ENCODE data around the gene GSTA4.

The GSTA4 gene

DNA sequence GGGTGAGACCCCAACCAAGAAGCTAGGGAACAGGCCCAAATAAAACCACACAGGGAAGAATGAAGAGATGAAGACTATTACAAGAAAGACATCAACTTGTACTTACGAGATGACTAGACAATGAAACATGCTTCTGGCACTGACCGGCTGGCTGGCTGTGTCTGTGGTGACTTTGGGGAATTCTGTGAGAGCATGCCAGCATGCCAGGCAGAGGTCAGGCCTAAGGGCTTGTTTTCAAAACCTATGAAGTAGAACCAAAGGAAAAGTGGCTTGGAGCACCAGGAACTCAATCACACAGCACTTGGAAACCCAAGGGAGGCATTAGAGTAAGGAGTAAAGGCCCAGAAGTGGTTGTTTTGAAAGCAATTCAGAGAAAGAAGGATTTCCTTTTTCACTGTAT, 57.2 kb downstream of the GSTA4 start:
- Histone ChIP-seq H3K27me3 (no peaks in the 10 kb centered on the region), H3K4me1 (no peaks in the 10 kb centered on the region), H3K9me3 (no peaks in the 10 kb centered on the region), H3K4me3 (ENCODE audit: low read depth, low read length) (no peak overlapping the region), H3K36me3 (no peaks in the 10 kb centered on the region)
- TF ChIP-seq, protein P1, sequence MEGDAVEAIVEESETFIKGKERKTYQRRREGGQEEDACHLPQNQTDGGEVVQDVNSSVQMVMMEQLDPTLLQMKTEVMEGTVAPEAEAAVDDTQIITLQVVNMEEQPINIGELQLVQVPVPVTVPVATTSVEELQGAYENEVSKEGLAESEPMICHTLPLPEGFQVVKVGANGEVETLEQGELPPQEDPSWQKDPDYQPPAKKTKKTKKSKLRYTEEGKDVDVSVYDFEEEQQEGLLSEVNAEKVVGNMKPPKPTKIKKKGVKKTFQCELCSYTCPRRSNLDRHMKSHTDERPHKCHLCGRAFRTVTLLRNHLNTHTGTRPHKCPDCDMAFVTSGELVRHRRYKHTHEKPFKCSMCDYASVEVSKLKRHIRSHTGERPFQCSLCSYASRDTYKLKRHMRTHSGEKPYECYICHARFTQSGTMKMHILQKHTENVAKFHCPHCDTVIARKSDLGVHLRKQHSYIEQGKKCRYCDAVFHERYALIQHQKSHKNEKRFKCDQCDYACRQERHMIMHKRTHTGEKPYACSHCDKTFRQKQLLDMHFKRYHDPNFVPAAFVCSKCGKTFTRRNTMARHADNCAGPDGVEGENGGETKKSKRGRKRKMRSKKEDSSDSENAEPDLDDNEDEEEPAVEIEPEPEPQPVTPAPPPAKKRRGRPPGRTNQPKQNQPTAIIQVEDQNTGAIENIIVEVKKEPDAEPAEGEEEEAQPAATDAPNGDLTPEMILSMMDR (IDR thresholded peaks at IDR 0.05; ENCODE audit: low read depth, low read length), result no peak
- no peak for DNase-seq

DNA sequence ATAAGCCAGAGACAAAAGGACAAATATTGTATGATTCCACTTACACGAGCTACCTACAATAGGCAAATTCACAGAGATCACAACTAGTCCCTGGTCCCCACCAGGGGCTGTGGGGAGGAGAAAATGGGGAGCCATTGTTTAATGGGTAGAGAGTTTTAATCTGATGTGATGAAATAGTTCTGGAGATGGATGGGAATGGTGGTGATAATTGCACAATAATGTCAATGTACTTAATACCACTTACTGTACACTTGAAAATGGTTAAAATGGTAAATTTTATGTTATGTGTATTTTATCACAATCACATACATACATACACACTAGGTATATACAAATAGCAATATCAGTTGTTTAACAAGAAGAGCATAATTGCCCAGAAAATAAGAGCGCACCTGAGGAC, 61.3 kb downstream of the GSTA4 start:
- DNase-seq, result no peak
- Histone ChIP-seq H3K27me3 (no peaks in the 10 kb centered on the region), H3K9me3 (no peaks in the 10 kb centered on the region), H3K36me3 (no peaks in the 10 kb centered on the region), H3K4me3 (ENCODE audit: low read depth, low read length) (no peak overlapping the region), H3K4me1 (peaks cover 12% of the 10 kb centered on the region)
- TF ChIP-seq, protein P1 (IDR thresholded peaks at IDR 0.05; ENCODE audit: low read depth, low read length), result no peak

DNA sequence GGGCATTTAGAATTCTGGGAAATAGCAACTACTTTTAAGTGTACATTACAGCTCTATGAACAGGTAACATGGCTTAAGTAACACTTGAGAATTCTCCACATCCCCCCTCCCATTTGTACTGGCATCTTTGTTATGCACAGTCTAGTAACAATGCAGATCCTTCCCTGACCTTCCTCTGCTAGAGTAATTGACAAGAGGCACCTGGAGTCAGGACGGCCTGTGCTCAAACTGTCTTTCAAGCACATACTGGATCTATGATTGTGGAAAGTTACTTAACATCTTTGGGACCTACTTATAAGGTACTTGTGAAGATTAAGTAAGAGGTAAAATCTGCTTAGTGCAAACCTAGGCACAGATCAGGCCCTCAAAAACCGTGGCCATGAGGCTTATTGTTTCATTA, 63.7 kb downstream of the GSTA4 start:
- Histone ChIP-seq H3K4me3 (ENCODE audit: low read depth, low read length) (no peak overlapping the region), H3K36me3 (no peaks in the 10 kb centered on the region), H3K27me3 (no peaks in the 10 kb centered on the region), H3K9me3 (no peaks in the 10 kb centered on the region), H3K4me1 (peaks cover 21% of the 10 kb centered on the region)
- DNase-seq, result no peak
- TF ChIP-seq, protein P1 (IDR thresholded peaks at IDR 0.05; ENCODE audit: low read depth, low read length), result no peak

DNA sequence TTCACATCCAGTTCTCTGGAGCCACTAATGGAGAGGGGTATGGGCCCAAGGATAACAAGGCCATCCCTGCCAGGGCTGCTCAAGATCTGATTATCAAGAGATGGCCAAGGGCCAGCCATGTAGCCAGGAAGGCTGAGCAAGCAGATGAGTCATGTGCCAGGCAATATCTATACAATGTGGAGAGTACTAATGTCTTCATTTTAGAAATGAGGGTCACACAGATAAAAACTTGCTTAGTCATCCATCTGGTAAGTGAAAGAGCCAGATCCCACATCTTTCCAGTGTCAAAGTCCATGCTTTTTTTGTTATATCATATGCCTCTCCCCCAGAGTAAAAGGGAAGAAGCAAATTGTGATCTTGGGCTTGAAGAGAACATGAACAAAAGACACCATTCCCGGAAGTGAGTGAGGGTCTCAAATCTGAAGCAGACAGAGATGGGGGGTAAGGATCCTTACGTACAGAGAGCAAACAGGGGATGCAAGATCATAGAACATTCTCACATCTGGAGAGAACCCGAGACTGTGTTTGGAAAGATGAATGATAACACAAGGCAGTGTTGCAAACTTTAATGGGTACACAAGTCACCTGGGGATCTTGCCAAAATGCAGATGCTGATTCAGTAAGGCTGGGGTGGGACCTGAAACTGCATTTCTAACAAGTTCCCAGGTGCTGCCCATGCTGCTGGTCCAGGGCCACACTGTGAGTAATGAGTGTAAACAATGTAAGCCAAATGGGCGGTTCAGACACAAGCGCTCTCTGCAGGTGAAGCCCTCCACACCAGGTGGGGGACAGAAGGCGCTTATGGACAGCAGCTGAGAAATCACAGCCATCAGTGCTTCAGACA, 65.5 kb downstream of the GSTA4 start:
- peaks cover 21% of the 10 kb centered on the region for H3K4me1 ChIP-seq
- TF ChIP-seq, protein P1 (IDR thresholded peaks at IDR 0.05; ENCODE audit: low read depth, low read length), result no peak
- DNase-seq, result peak; percentile 85
- H3K4me3 ChIP-seq (ENCODE audit: low read depth, low read length), result no peak overlapping the region
- no peaks in the 10 kb centered on the region for H3K9me3 ChIP-seq
- no peaks in the 10 kb centered on the region for H3K36me3 ChIP-seq
- H3K27me3 ChIP-seq, result no peaks in the 10 kb centered on the region
